BLaER1 treated with 17β-estradiol and CSF1 and Interleukin-3, amounts not matched to agents 10 nM and 100 nM (cell line): Measurements from ENCODE around the gene CFAP69.
"Not testable (repeated sequence)": the region's sequence is repeated elsewhere in the genome, so short reads cannot be mapped to it uniquely, and the experiment has no call there.

Experiments used
- H3K27ac ChIP-seq, 11 experiments: shearing (Covaris generic); formaldehyde crosslinking; 2 replicates each; pipeline ENCODE4 v1.8.1; 2022
- H3K27me3 ChIP-seq, 11 experiments: shearing (Covaris generic); formaldehyde crosslinking; 2 replicates each; pipeline ENCODE4 v1.8.1; 2022
- H3K36me3 ChIP-seq, 11 experiments: shearing (Covaris generic); formaldehyde crosslinking; 2 replicates each; pipeline ENCODE4 v1.8.1; 2022
- H3K4me1 ChIP-seq, 10 experiments: shearing (Covaris generic); formaldehyde crosslinking; 2 replicates each; pipeline ENCODE4 v1.8.1; 2022
- H3K4me2 ChIP-seq, 11 experiments: shearing (Covaris generic); formaldehyde crosslinking; 2 replicates each; pipeline ENCODE4 v1.8.1; 2022
- H3K4me3 ChIP-seq, 10 experiments: shearing (Covaris generic); formaldehyde crosslinking; 2 replicates each; pipeline ENCODE4 v1.8.1; 2022
- H3K9ac ChIP-seq, 11 experiments: shearing (Covaris generic); formaldehyde crosslinking; 2 replicates each; pipeline ENCODE4 v1.8.1; 2022
- H3K9me3 ChIP-seq, 11 experiments: shearing (Covaris generic); formaldehyde crosslinking; replicated peaks in 1 of 11; 2 replicates each; pipeline ENCODE4 v1.8.1; 2022
- H4K20me1 ChIP-seq, 11 experiments: shearing (Covaris generic); formaldehyde crosslinking; 2 replicates each; pipeline ENCODE4 v1.8.1; 2022
- Cebpa-rat ChIP-seq, 11 experiments: shearing (Covaris generic); IDR thresholded peaks; 2 replicates each; pipeline ENCODE4 v1.8.1; 2022

The CFAP69 gene

GRCh38 chr7:90345016-90345415 lies 100.0 kb downstream of the CFAP69 start:
- Histone ChIP-seq H3K36me3 (peaks cover 7 to 16% (median 11%) of the 10 kb centered on the region in 11 experiments; a peak in 13 of 22 replicates), H3K27me3 (no peaks in the 10 kb centered on the region), H3K4me1 (peaks cover 8 to 17% (median 14%) of the 10 kb centered on the region in 10 experiments), H3K4me3 (peak overlapping the region in 3 of 10 experiments; percentile 78 to 89 (median 79); a peak in 3 of 20 replicates), H4K20me1 (no peaks in the 10 kb centered on the region), H3K9ac (no peak overlapping the region), H3K27ac (peak overlapping the region in 3 of 11 experiments; percentile 91 to 95 (median 92); a peak in 6 of 22 replicates), H3K4me2 (peak overlapping the region in 4 of 11 experiments; percentile 67 to 85 (median 82); a peak in 6 of 22 replicates), H3K9me3 (peaks cover 0 to 27% (median 6%) of the 10 kb centered on the region in 11 experiments; a peak in 13 of 22 replicates)
- no peak for TF ChIP-seq Cebpa-rat (IDR thresholded peaks at IDR 0.05)

GRCh38 chr7:90345595-90346335 lies 100.8 kb downstream of the CFAP69 start:
- Histone ChIP-seq H3K4me3 (peak overlapping the region; percentile 78 to 89 (median 81)), H3K4me2 (peak overlapping the region; percentile 67 to 85 (median 79)), H3K9ac (peak overlapping the region; percentile 88 to 96 (median 91)), H3K27me3 (no peaks in the 10 kb centered on the region), H3K4me1 (peaks cover 8 to 17% (median 14%) of the 10 kb centered on the region in 10 experiments), H3K9me3 (peaks cover 0 to 27% (median 6%) of the 10 kb centered on the region in 11 experiments; a peak in 13 of 22 replicates), H3K36me3 (peaks cover 7 to 17% (median 11%) of the 10 kb centered on the region in 11 experiments; a peak in 13 of 22 replicates), H3K27ac (peak overlapping the region; percentile 88 to 95 (median 92)), H4K20me1 (no peaks in the 10 kb centered on the region)
- TF ChIP-seq Cebpa-rat (IDR thresholded peaks at IDR 0.05): no peak

- H3K4me2 ChIP-seq: peak within 1 kb of the TSS; percentile 76 to 85 (median 80)
- H3K4me1 ChIP-seq: peaks cover 8 to 17% (median 14%) of the 10 kb centered on the region in 10 experiments
- peaks cover 0 to 4% (median 0%) of the 10 kb centered on the region in 11 experiments; a peak in 4 of 22 replicates for H4K20me1 ChIP-seq
- TF ChIP-seq Cebpa-rat (IDR thresholded peaks at IDR 0.05): peak in 2 of 11 experiments; percentile 41 to 60; a peak in 1 of 22 replicates
- peak within 1 kb of the TSS; percentile 88 to 96 (median 91) for H3K9ac ChIP-seq
- H3K4me3 ChIP-seq: peak within 1 kb of the TSS; percentile 78 to 89 (median 81)
- H3K27ac ChIP-seq: peak within 1 kb of the TSS; percentile 88 to 95 (median 92)
- H3K9me3 ChIP-seq: peaks cover 0 to 27% (median 6%) of the 10 kb centered on the region in 11 experiments; a peak in 13 of 22 replicates
- H3K27me3 ChIP-seq: no peaks in the 10 kb centered on the region
- peaks cover 7 to 18% (median 11%) of the 10 kb centered on the region in 11 experiments; a peak in 13 of 22 replicates for H3K36me3 ChIP-seq
These were observed 101.6 kb downstream of the CFAP69 start, which contains the start of gene GTPBP10 for GRCh38 chr7:90346336-90347125. TSS of gene GTPBP10 (plus strand) at chr7:90346716. CDS start at chr7:90346742, 26 bp downstream.

- H3K27ac ChIP-seq: peak overlapping the region in 10 of 11 experiments; percentile 88 to 95 (median 92); a peak in 16 of 22 replicates
- peaks cover 8 to 17% (median 14%) of the 10 kb centered on the region in 10 experiments for H3K4me1 ChIP-seq
- H3K4me3 ChIP-seq: peak overlapping the region; percentile 78 to 89 (median 81)
- H4K20me1 ChIP-seq: peaks cover 0 to 15% (median 5%) of the 10 kb centered on the region in 11 experiments; a peak in 7 of 22 replicates
- TF ChIP-seq Cebpa-rat (IDR thresholded peaks at IDR 0.05): no peak
- peak overlapping the region in 9 of 11 experiments; percentile 88 to 96 (median 91); a peak in 11 of 22 replicates for H3K9ac ChIP-seq
- H3K9me3 ChIP-seq: peaks cover 0 to 27% (median 6%) of the 10 kb centered on the region in 11 experiments; a peak in 13 of 22 replicates
- peak overlapping the region; percentile 70 to 85 (median 80) for H3K4me2 ChIP-seq
- no peaks in the 10 kb centered on the region for H3K27me3 ChIP-seq
- H3K36me3 ChIP-seq: peaks cover 9 to 30% (median 17%) of the 10 kb centered on the region in 11 experiments; a peak in 17 of 22 replicates
These were observed 102.8 kb downstream of the CFAP69 start for GRCh38 chr7:90347759-90348158.

- H3K9me3 ChIP-seq: peaks cover 0 to 27% (median 6%) of the 10 kb centered on the region in 11 experiments; a peak in 13 of 22 replicates
- H3K4me2 ChIP-seq: no peak overlapping the region
- H3K9ac ChIP-seq: no peak overlapping the region
- TF ChIP-seq Cebpa-rat (IDR thresholded peaks at IDR 0.05): no peak
- no peak overlapping the region for H3K4me3 ChIP-seq
- peaks cover 8 to 17% (median 14%) of the 10 kb centered on the region in 10 experiments for H3K4me1 ChIP-seq
- H4K20me1 ChIP-seq: peaks cover 0 to 17% (median 5%) of the 10 kb centered on the region in 11 experiments; a peak in 7 of 22 replicates
- H3K27me3 ChIP-seq: no peaks in the 10 kb centered on the region
- peaks cover 18 to 46% (median 32%) of the 10 kb centered on the region in 11 experiments for H3K36me3 ChIP-seq
- no peak overlapping the region for H3K27ac ChIP-seq
These were observed 104.3 kb downstream of the CFAP69 start for GRCh38 chr7:90349305-90349704.

GRCh38 chr7:90350032-90350431 lies 105.1 kb downstream of the CFAP69 start:
- H3K9me3 ChIP-seq: peaks cover 0 to 21% (median 6%) of the 10 kb centered on the region in 11 experiments; a peak in 13 of 22 replicates
- not testable (repeated sequence) for H3K4me2 ChIP-seq, H3K9ac ChIP-seq, H3K4me3 ChIP-seq, H3K27ac ChIP-seq, H3K27me3 ChIP-seq
- H3K36me3 ChIP-seq: peaks cover 23 to 52% (median 38%) of the 10 kb centered on the region in 11 experiments
- H4K20me1 ChIP-seq: peaks cover 0 to 17% (median 5%) of the 10 kb centered on the region in 11 experiments; a peak in 7 of 22 replicates
- H3K4me1 ChIP-seq: peaks cover 8 to 17% (median 14%) of the 10 kb centered on the region in 10 experiments

GRCh38 chr7:90351987-90352386 lies 107.0 kb downstream of the CFAP69 start:
- H4K20me1 ChIP-seq: peaks cover 0 to 17% (median 5%) of the 10 kb centered on the region in 11 experiments; a peak in 7 of 22 replicates
- no peak overlapping the region for H3K9ac ChIP-seq
- H3K9me3 ChIP-seq: peaks cover 10 to 29% (median 16%) of the 10 kb centered on the region in 11 experiments; a peak in 20 of 22 replicates
- no peak overlapping the region for H3K27ac ChIP-seq
- no peaks in the 10 kb centered on the region for H3K27me3 ChIP-seq
- TF ChIP-seq Cebpa-rat (IDR thresholded peaks at IDR 0.05): no peak
- peaks cover 41 to 71% (median 57%) of the 10 kb centered on the region in 11 experiments for H3K36me3 ChIP-seq
- no peak overlapping the region for H3K4me3 ChIP-seq
- H3K4me1 ChIP-seq: peaks cover 7 to 11% (median 9%) of the 10 kb centered on the region in 10 experiments
- no peak overlapping the region for H3K4me2 ChIP-seq
